RCC 7860 (cell line): Measurements from ENCODE around the gene GJD4.

Experiments
- DNase-seq: peaks from one replicate; pipeline ENCODE4 v3.0.0-alpha.2; 2015; ENCODE audit warnings: low spot score
- FAIRE-seq: peaks from 2 replicates; lab custom pipeline; 2012; peaks lifted over from hg19 to GRCh38; lab: Jason Lieb, UNC

GJD4 gene

DNA sequence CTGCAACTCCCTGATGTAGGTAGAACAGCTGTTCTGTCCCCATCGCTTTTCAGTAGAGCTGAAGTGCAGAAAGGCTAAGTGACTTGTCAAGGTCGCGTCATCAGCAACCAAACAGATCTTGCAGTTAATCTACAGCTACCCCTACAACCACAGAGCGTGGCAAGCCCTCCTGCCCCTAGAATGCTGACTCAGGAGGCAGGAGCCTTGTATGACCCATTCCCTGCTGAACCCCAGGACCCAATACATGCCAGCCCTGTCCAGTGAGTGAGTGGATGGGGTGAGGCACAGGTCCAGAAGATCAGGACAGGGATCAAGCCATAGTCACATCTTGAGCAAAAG, 26.6 kb upstream of the GJD4 start:
- no peak for FAIRE-seq

GRCh38 chr10:35579116-35579515, 26.0 kb upstream of the GJD4 start:
- FAIRE-seq (no peak), DNase-seq (no peak)

More for the DNA sequence above, 26.6 kb upstream of the GJD4 start:
- peak; percentile 32 for DNase-seq

DNA sequence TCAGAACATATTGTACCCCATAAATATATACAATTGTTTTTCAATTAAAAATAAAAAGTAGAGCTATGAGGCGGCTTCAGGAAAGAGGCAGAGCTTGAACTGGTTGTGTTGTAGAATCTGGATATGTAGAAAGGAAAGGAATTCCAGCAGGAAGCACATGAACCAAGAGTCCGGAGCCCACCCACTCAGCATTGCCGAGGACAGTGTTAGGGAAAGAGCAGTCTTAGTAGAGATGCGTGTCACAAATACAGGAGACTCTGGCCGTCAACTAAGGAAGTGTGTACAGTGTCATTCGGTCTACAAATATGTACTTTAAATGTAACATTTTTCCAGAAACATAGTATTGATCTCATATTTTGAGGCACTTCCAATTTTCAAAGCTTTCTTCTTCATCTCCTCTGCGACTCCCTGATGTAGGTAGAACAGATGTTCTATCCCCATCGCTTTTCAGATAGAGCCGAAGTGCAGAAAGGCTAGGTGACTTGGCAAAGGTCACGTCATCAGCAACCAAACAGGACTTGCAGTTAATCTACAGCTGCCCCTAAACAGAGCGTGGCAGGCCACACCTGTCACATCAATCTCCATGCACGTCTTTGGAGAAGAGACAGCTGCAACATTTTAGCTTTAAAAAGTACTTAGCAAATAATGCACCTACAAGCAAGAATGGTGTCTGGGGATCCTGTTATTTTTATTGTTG, 25.3 kb upstream of the GJD4 start:
- DNase-seq (no peak), FAIRE-seq (no peak)

DNA sequence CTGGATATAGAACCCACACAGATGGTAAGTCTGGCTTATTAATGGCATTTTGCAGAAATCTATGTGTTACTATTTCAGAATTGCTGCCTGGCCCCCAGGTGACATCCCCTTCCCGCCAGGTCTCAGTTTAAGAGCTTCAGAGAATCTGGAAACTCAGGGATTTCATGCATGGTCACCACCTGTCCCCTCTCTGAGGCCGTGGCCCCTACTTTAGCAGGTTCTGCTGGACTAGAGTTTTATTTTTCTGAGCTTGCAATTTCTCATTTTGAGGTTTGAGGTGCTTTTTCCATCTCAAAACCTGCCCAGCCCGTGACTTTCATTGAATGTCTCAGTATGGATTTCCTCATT, 24.7 kb upstream of the GJD4 start:
- FAIRE-seq, result no peak
- DNase-seq, result no peak

GRCh38 chr10:35581655-35582054, 23.5 kb upstream of the GJD4 start:
- no peak for FAIRE-seq
- no peak for DNase-seq

DNA sequence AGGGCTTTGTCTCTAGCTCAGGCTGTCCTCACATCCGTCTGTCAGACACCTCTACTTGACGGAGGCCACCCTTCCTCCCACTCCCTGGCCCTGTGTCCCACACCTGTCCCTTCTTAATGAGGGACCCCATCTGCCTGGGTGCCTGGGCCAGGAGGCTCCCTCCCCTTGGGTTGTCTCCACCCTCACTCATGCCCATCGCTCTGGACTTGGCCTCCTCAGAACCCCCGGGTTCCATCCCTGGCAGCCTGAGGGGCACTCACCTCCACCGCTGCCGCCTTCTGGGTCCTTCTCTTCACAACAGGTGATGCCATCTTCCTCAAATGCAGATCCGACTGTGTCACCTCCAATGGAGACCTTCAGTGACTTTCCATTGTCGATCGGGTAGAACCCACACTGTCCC, 20.2 kb upstream of the GJD4 start:
- no peak for FAIRE-seq

DNA sequence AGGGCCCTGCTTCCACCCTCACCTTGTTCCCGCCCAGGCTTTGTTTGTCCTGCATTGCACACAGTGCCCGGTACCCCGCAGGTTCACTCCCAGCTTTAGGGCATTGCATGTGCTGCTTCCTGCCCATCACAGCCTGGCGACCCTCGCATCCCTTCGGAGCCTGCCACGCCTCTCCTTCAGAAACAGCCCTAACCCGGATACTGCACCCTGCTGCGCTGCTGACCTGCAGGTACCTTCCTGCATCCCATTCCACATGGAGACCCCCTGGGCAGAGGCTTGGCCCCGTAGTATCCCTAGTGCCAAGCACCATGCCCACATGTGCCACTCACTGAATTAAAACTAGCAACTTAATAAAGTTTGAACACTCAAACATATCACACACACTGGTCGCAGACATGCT, 19.8 kb upstream of the GJD4 start:
- no peak for FAIRE-seq

More for the DNA sequence above, 20.2 kb upstream of the GJD4 start:
- DNase-seq, result no peak

GRCh38 chr10:35585903-35586535, 19.1 kb upstream of the GJD4 start:
- DNase-seq (no peak), FAIRE-seq (no peak)

More for the DNA sequence above, 19.8 kb upstream of the GJD4 start:
- DNase-seq, result no peak

DNA sequence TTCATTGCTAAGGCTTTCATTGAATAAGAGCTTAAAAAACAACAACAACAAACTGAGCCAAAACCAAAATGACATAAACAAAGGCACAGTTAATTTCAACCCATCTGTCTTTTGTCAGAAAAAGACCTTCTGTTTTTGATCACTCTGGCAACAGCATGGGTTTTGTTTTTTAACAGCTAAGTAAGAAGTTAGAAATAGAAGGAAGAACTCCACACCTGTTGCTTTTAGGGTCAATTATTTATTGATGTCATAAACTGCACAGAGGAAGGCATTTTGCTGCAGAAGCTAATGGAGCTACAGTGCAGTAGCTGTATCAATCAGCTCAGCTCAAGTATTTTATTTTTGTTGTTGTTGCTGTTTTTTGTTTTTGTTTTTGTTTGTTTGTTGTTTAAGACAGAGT, 16.3 kb upstream of the GJD4 start:
- DNase-seq (no peak), FAIRE-seq (no peak)

DNA sequence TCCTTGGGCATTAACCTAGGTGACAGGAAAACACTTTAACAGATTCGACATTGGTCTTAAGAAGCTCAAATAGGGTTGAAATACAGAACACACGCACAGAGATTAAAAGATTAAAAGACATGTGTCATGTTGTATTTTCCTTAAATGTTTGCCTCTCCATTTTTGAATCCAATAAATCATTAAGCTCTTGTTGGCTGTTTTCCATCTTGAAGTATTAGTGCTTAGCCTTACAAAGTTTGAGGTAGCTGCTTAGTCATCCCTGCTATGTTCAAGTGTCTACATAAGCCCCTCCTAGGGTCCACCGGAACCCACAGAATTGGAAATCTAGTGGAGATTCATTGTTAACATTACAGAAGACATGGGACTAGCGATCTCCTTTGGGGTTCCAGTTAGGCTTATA, 12.7 kb upstream of the GJD4 start:
- DNase-seq (no peak), FAIRE-seq (no peak)

- no peak for DNase-seq
- no peak for FAIRE-seq
Measured at GRCh38 chr10:35594115-35595079, 10.7 kb upstream of the GJD4 start.

- DNase-seq, result no peak
- no peak for FAIRE-seq
Measured at GRCh38 chr10:35595106-35595505, 10.0 kb upstream of the GJD4 start.

DNA sequence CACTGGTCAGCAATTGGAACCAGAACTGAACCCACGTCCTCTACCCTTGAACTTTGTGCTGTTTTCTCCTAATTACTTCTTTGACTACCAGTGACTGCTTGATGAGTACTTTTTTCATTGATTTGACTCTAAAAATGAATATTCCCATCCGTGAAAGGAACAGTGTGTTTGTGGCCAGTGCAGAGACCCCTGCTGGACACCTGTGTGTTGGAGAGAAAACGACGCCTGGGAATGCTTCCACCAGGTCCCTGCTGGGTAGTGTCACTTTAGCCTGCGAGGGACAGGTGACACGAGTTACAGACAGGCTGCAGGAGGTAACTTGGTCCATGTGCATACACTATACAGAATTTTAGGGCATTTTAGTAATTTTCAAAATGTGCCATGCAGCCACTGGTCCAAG, 6.8 kb upstream of the GJD4 start:
- DNase-seq, result no peak

GRCh38 chr10:35600193-35600592, 4.9 kb upstream of the GJD4 start:
- DNase-seq (no peak), FAIRE-seq (no peak)

More for the DNA sequence above, 6.8 kb upstream of the GJD4 start:
- no peak for FAIRE-seq

DNA sequence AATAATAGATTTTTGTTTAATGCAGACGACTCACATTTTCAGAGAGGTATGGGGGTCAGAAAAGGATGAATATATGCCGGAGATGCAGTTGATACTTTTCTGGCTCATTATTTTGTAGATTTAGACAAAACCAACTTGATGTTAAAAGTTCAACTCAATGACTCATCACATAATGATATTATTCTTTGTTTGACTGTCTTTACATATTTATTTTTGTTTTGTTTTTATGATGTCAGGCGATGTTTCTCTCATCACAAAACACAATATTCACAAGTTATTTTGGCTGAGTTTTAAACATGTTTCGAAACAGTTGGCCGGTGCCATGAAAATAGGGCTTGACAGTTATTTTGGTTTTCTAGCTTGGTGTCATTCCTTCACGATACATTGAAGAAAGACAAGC, 1.3 kb downstream of the GJD4 start:
- no peak for FAIRE-seq

DNA sequence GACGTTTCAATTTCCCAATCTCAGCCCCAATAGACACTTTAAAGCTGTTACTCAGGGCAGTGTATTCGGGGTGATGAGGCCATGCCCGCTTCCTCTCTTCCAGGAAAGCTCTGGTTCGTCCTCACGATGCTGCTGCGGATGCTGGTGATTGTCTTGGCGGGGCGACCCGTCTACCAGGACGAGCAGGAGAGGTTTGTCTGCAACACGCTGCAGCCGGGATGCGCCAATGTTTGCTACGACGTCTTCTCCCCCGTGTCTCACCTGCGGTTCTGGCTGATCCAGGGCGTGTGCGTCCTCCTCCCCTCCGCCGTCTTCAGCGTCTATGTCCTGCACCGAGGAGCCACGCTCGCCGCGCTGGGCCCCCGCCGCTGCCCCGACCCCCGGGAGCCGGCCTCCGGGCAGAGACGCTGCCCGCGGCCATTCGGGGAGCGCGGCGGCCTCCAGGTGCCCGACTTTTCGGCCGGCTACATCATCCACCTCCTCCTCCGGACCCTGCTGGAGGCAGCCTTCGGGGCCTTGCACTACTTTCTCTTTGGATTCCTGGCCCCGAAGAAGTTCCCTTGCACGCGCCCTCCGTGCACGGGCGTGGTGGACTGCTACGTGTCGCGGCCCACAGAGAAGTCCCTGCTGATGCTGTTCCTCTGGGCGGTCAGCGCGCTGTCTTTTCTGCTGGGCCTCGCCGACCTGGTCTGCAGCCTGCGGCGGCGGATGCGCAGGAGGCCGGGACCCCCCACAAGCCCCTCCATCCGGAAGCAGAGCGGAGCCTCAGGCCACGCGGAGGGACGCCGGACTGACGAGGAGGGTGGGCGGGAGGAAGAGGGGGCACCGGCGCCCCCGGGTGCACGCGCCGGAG, 2.6 kb downstream of the GJD4 start:
- FAIRE-seq, result no peak
- DNase-seq, result no peak

More for the DNA sequence above, 1.3 kb downstream of the GJD4 start:
- no peak for DNase-seq

DNA sequence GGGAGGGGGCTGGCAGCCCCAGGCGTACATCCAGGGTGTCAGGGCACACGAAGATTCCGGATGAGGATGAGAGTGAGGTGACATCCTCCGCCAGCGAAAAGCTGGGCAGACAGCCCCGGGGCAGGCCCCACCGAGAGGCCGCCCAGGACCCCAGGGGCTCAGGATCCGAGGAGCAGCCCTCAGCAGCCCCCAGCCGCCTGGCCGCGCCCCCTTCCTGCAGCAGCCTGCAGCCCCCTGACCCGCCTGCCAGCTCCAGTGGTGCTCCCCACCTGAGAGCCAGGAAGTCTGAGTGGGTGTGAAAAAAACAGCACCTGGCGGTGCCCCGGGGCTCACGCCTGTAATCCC, 3.2 kb downstream of the GJD4 start:
- no peak for DNase-seq
- FAIRE-seq, result no peak

DNA sequence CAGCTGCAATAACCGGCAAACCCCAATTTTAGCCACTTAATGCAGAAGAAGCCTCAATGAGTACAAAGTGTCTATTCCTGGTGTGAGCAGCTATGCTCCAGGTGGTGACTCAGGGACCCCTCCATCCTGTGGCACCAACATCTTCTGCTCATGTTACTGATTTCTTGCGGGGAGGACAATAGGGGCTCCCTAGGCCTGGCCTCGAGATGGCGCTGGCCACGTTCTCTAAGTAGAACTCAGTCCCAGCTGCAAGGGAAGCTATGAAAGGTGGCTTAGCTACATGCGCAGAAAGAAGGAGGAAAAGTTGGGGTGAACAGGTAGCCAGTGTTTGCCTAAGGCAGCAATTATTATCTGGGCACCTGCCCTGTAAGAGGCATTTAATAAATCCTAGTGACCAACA, 6.6 kb downstream of the GJD4 start:
- DNase-seq, result no peak
- no peak for FAIRE-seq

GRCh38 chr10:35612385-35613106, 7.4 kb downstream of the GJD4 start:
- FAIRE-seq (no peak), DNase-seq (no peak)

DNA sequence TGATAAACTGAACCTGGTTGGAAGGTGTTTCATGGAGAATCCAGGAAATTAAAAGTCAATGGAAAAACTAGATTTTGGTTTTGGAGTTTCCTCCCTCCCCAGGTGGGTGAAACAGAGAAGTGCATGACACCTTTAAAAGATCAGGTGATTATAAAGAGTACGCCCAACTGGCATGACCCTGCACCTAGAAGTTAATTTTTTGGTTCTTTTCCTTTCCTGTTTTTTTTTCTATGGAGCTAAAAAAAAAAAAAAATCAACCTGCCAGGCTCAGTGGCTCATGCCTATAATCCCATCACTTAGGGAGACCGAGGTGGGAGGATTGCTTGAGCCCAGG, 7.9 kb downstream of the GJD4 start:
- FAIRE-seq (no peak), DNase-seq (no peak)
